Calu3 (cell line): ENCODE results near the gene SPDYE4. TPM values are rescaled to one million over a fixed set of nuclear protein-coding genes. Genes with fewer than 3 reads are reported as not detected.

Experiments
- BruUV-seq: library from RNA; stranded (reverse); fragments of 400-500 nt; replicated peaks from 2 replicates; lab custom pipeline; 2021; lab: Mats Ljungman, UMichigan
- CTCF ChIA-PET: fragments of 300-600 bp; sonication (Branson Sonifier 250); formaldehyde crosslinking; loops from one replicate; lab custom pipeline; 2022; ENCODE audit warnings: antibody characterized with exemption; lab: Charles Lee
- DNase-seq: peaks from one replicate; pipeline ENCODE4 v3.0.0; 2022
- H3K27ac Mint-ChIP-seq: one replicate; pipeline ENCODE4 v1.8.0; 2022; ENCODE audit warnings: mixed read lengths; ENCODE audit not compliant: unreplicated experiment
- H3K27me3 Mint-ChIP-seq: one replicate; pipeline ENCODE4 v1.8.0; 2022; ENCODE audit warnings: mixed read lengths; ENCODE audit not compliant: unreplicated experiment
- H3K36me3 Mint-ChIP-seq: one replicate; pipeline ENCODE4 v1.8.0; 2022; ENCODE audit warnings: mild to moderate bottlenecking, moderate library complexity, mixed read lengths; ENCODE audit not compliant: insufficient read depth, unreplicated experiment
- H3K4me1 Mint-ChIP-seq: one replicate; pipeline ENCODE4 v1.8.0; 2022; ENCODE audit warnings: mild to moderate bottlenecking, low read depth, mixed read lengths; ENCODE audit not compliant: unreplicated experiment
- H3K4me3 Mint-ChIP-seq: one replicate; pipeline ENCODE4 v1.8.0; 2022; ENCODE audit warnings: mild to moderate bottlenecking, low read depth, moderate library complexity, mixed read lengths; ENCODE audit not compliant: unreplicated experiment
- H3K9me3 Mint-ChIP-seq: one replicate; pipeline ENCODE4 v1.8.0; 2022; ENCODE audit warnings: low read depth, mixed read lengths; ENCODE audit not compliant: unreplicated experiment
- CTCF ChIP-seq: fragments of 200-600 bp; IDR thresholded peaks from one replicate; pipeline ENCODE4 v1.8.0; 2022; ENCODE audit warnings: antibody characterized with exemption; ENCODE audit not compliant: unreplicated experiment
- intact Hi-C: fragments of 100-400 bp; cut with micrococcal nuclease; formaldehyde crosslinking; loops from one replicate; pipeline ENCODE4 v1.10.0; 2022; ENCODE audit not compliant: unreplicated experiment
- total RNA-seq: library from RNA; stranded (reverse); gene quantifications from 2 replicates; pipeline ENCODE4 v1.2.3, GENCODE V29; 2022

SPDYE4 gene
- total RNA-seq, 1 experiment from 2014 or later: not detected

GRCh38 chr17:8718001-8718563 lies 40.3 kb downstream of the SPDYE4 start:
- CTCF ChIA-PET: no interaction called here
- TF ChIP-seq CTCF: no peak
- Mint-ChIP-seq H3K9me3 (peaks cover 3% of the 10 kb centered on the region), H3K4me3 (no peak overlapping the region), H3K27me3 (peaks cover 20% of the 10 kb centered on the region), H3K27ac (no peak overlapping the region), H3K36me3 (no peaks in the 10 kb centered on the region), H3K4me1 (no peaks in the 10 kb centered on the region)
- intact Hi-C loops: no loop called here
- BruUV-seq: no TSS peak
- DNase-seq: no peak

GRCh38 chr17:8713878-8714277 lies 44.5 kb downstream of the SPDYE4 start:
- CTCF ChIA-PET: no interaction called here
- H3K4me1 Mint-ChIP-seq: no peaks in the 10 kb centered on the region

GRCh38 chr17:8713315-8713714 lies 45.0 kb downstream of the SPDYE4 start:
- Mint-ChIP-seq H3K36me3 (no peaks in the 10 kb centered on the region), H3K27me3 (peaks cover 31% of the 10 kb centered on the region), H3K4me1 (no peaks in the 10 kb centered on the region), H3K27ac (no peak overlapping the region), H3K9me3 (peaks cover 3% of the 10 kb centered on the region), H3K4me3 (no peak overlapping the region)
- CTCF ChIA-PET: no interaction called here
- no TSS peak for BruUV-seq
- no peak for TF ChIP-seq CTCF
- no peak for DNase-seq
- intact Hi-C loops: no loop called here

More at GRCh38 chr17:8713878-8714277, 44.5 kb downstream of the SPDYE4 start:
- Mint-ChIP-seq H3K4me3 (no peak overlapping the region), H3K27me3 (peaks cover 30% of the 10 kb centered on the region), H3K9me3 (peaks cover 3% of the 10 kb centered on the region), H3K27ac (no peak overlapping the region), H3K36me3 (no peaks in the 10 kb centered on the region)
- no peak for TF ChIP-seq CTCF
- no TSS peak for BruUV-seq
- intact Hi-C loops: no loop called here
- no peak for DNase-seq

- CTCF ChIA-PET: no interaction called here
These were observed 45.6 kb downstream of the SPDYE4 start for GRCh38 chr17:8712698-8713097.

More at GRCh38 chr17:8712698-8713097, 45.6 kb downstream of the SPDYE4 start:
- TF ChIP-seq CTCF: no peak
- Mint-ChIP-seq H3K4me1 (no peaks in the 10 kb centered on the region), H3K27ac (no peak overlapping the region), H3K4me3 (no peak overlapping the region), H3K36me3 (no peaks in the 10 kb centered on the region), H3K9me3 (peaks cover 3% of the 10 kb centered on the region), H3K27me3 (peaks cover 37% of the 10 kb centered on the region)
- BruUV-seq: no TSS peak
- DNase-seq: no peak
- intact Hi-C loops: no loop called here
